HL-60/S4 (cell line): ENCODE results near the gene ZNF837.
"Not testable (repeated sequence)": the region's sequence is repeated elsewhere in the genome, so short reads cannot be mapped to it uniquely, and the experiment has no call there.

Experiments used
- in situ Hi-C: fragments of 300-500 bp; cut with MboI; formaldehyde crosslinking; loops from 2 replicates; pipeline ENCODE4 v1.14.3; 2022; ENCODE audit warnings: low sequenced_read_pairs

The ZNF837 gene

GRCh38 chr19:58351990-58352755 is 28.7 kb downstream of the ZNF837 start:
- in situ Hi-C loops, result no loop called here

DNA sequence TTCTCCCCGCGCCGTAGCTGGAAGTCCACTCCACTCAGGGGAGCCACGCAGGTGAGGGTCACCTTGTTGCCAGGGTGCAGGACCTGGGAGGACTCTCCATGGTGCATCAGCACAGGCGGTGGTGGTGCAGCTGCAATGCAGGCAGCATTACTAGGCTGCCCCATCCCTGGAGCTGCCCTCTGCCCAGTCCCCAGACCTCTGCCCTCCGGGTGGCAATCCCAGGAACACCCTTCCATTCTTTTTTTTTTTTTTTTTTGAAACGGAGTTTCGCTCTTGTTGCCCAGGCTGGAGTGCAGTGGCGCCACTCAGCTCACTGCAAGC is 29.3 kb downstream of the ZNF837 start:
- in situ Hi-C loops, result no loop called here

GRCh38 chr19:58350871-58351557 is 29.8 kb downstream of the ZNF837 start:
- in situ Hi-C loops, result no loop called here

GRCh38 chr19:58350001-58350861 is 30.6 kb downstream of the ZNF837 start:
- in situ Hi-C loops, result no loop called here

- in situ Hi-C loops, result no loop called here
Measured at GRCh38 chr19:58349590-58349989, 31.2 kb downstream of the ZNF837 start.

GRCh38 chr19:58348080-58348479 is 32.8 kb downstream of the ZNF837 start:
- in situ Hi-C loops, result not testable (repeated sequence)

- in situ Hi-C loops, result no loop called here
Measured at GRCh38 chr19:58346961-58347929, 33.6 kb downstream of the ZNF837 start.

DNA sequence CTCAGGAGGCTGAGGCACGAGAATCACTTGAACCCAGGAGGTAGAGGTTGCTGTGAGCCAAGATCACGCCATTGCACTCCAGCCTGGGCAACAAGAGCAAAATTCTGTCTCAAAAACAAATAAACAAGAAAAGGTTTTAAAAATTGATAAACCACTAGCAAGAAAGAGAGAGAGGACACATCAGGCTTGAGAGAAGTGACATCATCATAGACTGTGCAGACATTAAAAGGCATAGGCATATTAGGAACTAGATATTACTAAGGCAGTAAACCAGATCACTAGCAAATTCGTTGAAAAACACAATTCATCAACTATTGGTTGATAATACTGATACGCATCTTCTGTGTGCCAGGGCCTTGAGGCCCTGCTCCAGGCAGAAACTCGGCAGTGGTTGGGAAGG is 35.3 kb downstream of the ZNF837 start:
- in situ Hi-C loops, result no loop called here

DNA sequence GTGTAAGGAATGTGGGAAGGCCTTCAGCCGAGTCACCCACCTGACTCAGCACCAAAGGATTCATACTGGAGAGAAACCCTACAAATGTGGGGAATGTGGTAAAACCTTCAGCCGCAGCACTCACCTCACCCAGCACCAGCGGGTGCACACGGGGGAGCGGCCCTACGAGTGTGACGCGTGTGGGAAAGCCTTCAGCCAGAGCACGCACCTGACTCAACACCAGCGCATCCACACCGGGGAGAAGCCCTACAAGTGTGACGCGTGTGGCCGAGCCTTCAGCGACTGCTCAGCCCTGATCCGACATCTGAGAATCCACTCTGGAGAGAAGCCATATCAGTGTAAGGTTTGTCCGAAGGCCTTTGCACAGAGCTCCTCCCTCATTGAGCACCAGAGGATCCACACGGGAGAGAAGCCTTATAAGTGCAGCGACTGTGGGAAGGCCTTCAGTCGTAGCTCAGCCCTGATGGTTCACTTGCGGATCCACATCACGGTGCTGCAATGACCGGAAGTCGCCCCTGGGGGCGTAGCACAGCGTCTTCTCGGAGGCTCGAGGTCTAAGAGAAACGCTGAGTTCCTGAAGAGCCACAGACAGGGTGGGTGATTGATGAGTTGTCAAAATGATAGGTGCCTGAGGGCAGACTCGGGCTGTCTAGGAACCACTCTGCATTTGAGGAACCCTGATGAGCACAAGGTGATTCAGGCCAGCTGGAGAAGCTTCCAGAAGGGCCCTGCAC is 41.8 kb downstream of the ZNF837 start:
- in situ Hi-C loops, result no loop called here

DNA sequence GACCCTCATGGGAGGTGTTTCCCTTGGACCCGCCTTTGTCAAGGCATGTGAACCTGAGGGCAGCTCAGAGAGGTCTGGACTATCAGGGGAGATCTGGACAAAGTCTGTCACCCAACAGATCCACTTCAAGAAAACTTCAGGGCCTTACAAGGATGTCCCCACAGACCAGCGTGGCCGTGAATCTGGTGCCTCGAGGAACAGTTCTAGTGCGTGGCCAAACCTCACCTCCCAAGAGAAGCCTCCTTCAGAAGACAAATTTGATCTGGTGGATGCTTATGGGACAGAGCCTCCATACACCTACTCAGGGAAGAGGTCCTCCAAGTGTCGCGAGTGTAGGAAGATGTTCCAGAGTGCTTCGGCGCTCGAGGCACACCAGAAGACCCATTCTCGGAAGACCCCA is 42.5 kb downstream of the ZNF837 start:
- in situ Hi-C loops, result no loop called here

DNA sequence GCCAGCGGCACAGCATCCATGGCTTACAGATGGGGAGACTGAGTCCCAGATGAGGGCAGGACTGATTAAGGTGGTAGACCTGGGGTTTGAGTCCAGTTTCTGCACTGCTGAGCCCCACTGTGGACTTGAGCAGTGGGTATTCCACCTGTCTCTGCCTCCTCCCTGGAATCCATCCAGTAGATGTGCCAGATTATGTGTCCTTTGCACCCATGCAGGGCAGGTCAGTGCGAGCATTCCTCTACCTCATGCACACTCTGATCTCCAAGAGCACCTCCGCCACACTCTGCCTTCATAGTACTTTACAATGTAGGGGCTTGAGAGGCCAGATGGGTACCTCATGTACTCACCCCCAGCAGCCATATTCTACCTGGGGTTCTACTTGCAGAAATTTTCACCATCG is 44.0 kb downstream of the ZNF837 start:
- in situ Hi-C loops, result no loop called here

- in situ Hi-C loops, result no loop called here
Measured at GRCh38 chr19:58336216-58336615, 44.6 kb downstream of the ZNF837 start.

GRCh38 chr19:58335630-58336029 is 45.2 kb downstream of the ZNF837 start:
- in situ Hi-C loops, result no loop called here

- in situ Hi-C loops, result no loop called here
Measured at GRCh38 chr19:58334691-58335249, 46.1 kb downstream of the ZNF837 start.

- in situ Hi-C loops, result no loop called here
Measured at GRCh38 chr19:58332697-58333096, 48.1 kb downstream of the ZNF837 start.

- in situ Hi-C loops, result no loop called here
Measured at GRCh38 chr19:58330458-58330857, 50.4 kb downstream of the ZNF837 start.

- in situ Hi-C loops, result no loop called here
Measured at GRCh38 chr19:58328999-58329398, 51.8 kb downstream of the ZNF837 start.

- in situ Hi-C loops, result no loop called here
Measured at GRCh38 chr19:58326914-58327726, 53.7 kb downstream of the ZNF837 start, which contains the start of gene ZSCAN22. Gene ZSCAN22 (plus strand): TSS chr19:58326994. CDS start chr19:58334803, 7,809 bp downstream.

- in situ Hi-C loops, result no loop called here
Measured at GRCh38 chr19:58326501-58326913, 54.3 kb downstream of the ZNF837 start.
